Osteocyte (in vitro differentiated cells): ENCODE measurements around the gene PPFIA1. TPM values are rescaled to one million over a fixed set of nuclear protein-coding genes. Genes with fewer than 3 reads are reported as not detected.

Source experiments
- DNase-seq: peaks from one replicate; pipeline ENCODE4 v3.0.0; 2021; ENCODE audit warnings: mixed read lengths; ENCODE audit not compliant: unreplicated experiment; ENCODE audit errors: extremely low spot score
- H3K27ac Mint-ChIP-seq: one replicate; pipeline ENCODE4 v1.8.0; 2021; ENCODE audit warnings: mild to moderate bottlenecking, mixed read lengths; ENCODE audit not compliant: unreplicated experiment
- H3K27me3 Mint-ChIP-seq: one replicate; pipeline ENCODE4 v1.8.0; 2021; ENCODE audit warnings: mixed read lengths; ENCODE audit not compliant: unreplicated experiment
- H3K36me3 Mint-ChIP-seq: one replicate; pipeline ENCODE4 v1.8.0; 2021; ENCODE audit warnings: mixed read lengths; ENCODE audit not compliant: unreplicated experiment
- H3K4me1 Mint-ChIP-seq: one replicate; pipeline ENCODE4 v1.8.0; 2021; ENCODE audit warnings: mixed read lengths; ENCODE audit not compliant: unreplicated experiment
- H3K4me3 Mint-ChIP-seq: one replicate; pipeline ENCODE4 v1.8.0; 2021; ENCODE audit warnings: mild to moderate bottlenecking, moderate library complexity, mixed read lengths; ENCODE audit not compliant: unreplicated experiment
- H3K9me3 Mint-ChIP-seq: one replicate; pipeline ENCODE4 v1.8.0; 2021; ENCODE audit warnings: mixed read lengths; ENCODE audit not compliant: unreplicated experiment
- CTCF ChIP-seq: fragments of 200-600 bp; sonication (generic); IDR thresholded peaks from 2 replicates; pipeline ENCODE4 v1.5.0; 2021; ENCODE audit warnings: antibody characterized with exemption, mild to moderate bottlenecking, moderate library complexity
- long read RNA-seq: library from polyadenylated mRNA; unstranded; transcript quantifications from one replicate; pipeline ENCODE4 v2.0.0, GENCODE V29; 2021
- total RNA-seq: library from RNA; stranded (reverse); gene quantifications from 2 replicates; pipeline ENCODE4 v1.2.1, GENCODE V29; 2021

Gene PPFIA1
- total RNA-seq: 63.1 and 70.4 TPM in 2 replicates
- long read RNA-seq, partial matches to known transcripts: 13 of 21 reads
- long read RNA-seq, other reads (novel, unspliced or antisense): 7 of 21 reads

DNA sequence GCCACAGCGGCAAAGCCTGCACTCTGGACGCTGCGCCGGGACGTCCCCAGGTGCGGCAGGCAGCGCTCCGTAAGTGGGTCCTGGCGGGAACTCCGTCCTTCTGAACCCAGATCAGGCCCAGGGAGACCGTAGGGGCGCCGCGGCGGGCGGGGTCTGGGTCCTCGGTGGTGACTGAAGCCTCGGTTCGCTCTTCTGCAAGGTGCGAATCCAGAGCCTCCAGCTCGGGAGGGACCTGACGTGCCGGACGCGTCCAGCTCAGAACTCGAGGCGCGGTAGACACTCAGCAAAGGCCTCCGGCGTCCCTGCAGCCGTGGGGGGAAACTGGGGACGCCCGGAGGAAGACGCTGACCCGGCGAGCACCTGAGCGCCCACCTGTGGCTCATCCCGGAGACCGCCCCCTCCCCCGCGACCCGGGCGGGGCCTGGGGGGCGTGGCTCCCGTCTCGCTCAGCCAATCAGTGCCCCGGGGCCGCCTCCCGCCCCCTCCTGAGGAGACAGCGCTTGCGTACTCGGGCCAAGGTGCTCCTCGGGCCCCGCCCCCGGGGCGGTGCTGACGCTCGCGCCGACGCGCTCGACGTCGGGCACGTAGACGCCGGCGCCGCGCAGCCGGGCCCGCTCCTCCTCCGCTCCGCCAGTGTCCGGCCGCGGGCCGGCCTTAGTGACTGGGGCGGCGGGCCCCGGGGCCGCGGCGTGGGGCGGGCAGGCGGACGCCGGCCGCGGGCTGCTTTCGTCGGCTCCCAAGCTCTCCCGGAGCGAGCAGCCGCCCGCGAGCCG lies at the start of gene PPFIA1:
Gene PPFIA1, plus strand, starts transcription at position 587 of the 773 bp plus-strand sequence. CDS start 1,483 bp downstream, outside the sequence.
- peak; percentile 98 for DNase-seq
- Mint-ChIP-seq H3K9me3 (no peaks in the 10 kb centered on the region), H3K4me3 (peak within 1 kb of the TSS; percentile 97), H3K36me3 (peaks cover 18% of the 10 kb centered on the region), H3K27me3 (peaks cover 14% of the 10 kb centered on the region), H3K27ac (peak within 1 kb of the TSS; percentile 92), H3K4me1 (peaks cover 26% of the 10 kb centered on the region)
- TF ChIP-seq CTCF: no peak

DNA sequence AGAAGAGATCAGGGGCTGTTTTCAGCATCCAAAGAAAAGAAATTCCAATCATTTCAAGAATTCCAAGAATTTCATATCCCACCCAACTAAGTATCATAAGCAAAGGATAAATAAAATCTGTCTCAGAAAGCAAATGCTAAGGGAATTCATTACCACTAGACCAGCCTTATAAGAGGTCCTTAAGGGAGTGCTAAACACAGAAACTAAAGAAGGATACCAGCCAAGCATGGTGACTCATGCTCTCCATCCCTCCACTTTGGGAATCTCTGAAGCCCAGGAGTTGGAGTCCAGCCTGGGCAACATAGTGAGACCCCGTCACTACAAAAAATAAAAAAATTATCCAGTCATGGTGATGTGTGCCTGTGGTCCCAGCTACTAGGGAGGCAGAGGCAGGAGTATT lies 49.6 kb upstream of the PPFIA1 start:
- Mint-ChIP-seq H3K9me3 (no peaks in the 10 kb centered on the region), H3K27me3 (peaks cover 6% of the 10 kb centered on the region), H3K4me1 (peaks cover 3% of the 10 kb centered on the region), H3K36me3 (no peaks in the 10 kb centered on the region), H3K4me3 (no peak overlapping the region), H3K27ac (no peak overlapping the region)
- DNase-seq: no peak
- no peak for TF ChIP-seq CTCF

DNA sequence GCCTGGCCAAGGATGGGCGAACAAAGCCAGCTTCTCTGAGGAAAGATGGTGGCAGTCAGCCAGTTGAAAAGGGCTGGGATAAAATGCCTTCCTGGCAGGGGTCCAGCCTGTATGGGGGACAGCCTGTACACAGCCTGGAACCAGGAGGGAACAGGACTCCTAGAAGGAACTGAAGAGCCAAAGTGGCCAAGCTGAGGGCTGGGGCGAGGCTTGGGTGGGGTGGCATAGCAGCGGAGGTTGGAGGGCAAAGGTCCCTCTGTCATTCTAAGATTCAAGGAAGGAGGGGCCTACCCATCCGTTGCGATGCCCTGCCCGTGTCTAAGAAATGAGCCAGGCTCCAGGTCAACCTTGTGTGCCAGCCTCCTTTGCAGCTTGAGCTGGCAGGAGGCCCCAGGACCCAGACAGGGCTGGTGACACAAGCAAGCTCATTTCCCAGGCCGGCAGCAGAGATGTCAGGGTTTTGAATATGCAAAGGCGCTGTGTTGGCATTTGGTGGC lies 44.8 kb upstream of the PPFIA1 start:
- no peaks in the 10 kb centered on the region for H3K9me3 Mint-ChIP-seq
- no peak for DNase-seq
- peaks cover 6% of the 10 kb centered on the region for H3K27me3 Mint-ChIP-seq
- no peak overlapping the region for H3K4me3 Mint-ChIP-seq
- no peaks in the 10 kb centered on the region for H3K36me3 Mint-ChIP-seq
- H3K27ac Mint-ChIP-seq: no peak overlapping the region
- no peak for TF ChIP-seq CTCF
- peaks cover 12% of the 10 kb centered on the region for H3K4me1 Mint-ChIP-seq

- H3K4me3 Mint-ChIP-seq: no peak overlapping the region
- H3K27me3 Mint-ChIP-seq: peaks cover 6% of the 10 kb centered on the region
- H3K36me3 Mint-ChIP-seq: no peaks in the 10 kb centered on the region
- H3K27ac Mint-ChIP-seq: no peak overlapping the region
- no peak for TF ChIP-seq CTCF
- no peak for DNase-seq
- peaks cover 11% of the 10 kb centered on the region for H3K4me1 Mint-ChIP-seq
- H3K9me3 Mint-ChIP-seq: no peaks in the 10 kb centered on the region
Measured at GRCh38 chr11:70226183-70226582, 44.3 kb upstream of the PPFIA1 start.

DNA sequence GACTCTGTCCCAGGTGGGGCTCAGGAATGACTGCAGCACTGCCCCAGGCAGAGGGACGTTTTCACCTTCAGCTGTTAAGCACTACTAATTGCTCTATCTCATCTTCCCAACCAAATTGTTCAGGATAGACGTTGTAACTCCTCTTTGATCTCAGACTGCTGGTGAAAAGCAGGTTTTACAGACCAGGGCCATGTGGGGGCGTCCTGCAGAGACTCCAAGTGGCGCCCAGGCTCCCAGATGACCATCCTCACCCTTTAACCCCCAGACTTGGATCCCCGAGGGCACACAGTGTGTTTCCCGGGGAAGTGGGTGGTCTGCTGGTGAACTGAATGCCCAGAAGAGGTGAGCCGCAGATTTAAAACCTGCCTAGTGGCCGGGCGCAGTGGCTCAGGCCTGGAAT lies 43.5 kb upstream of the PPFIA1 start:
- Mint-ChIP-seq H3K27me3 (peaks cover 6% of the 10 kb centered on the region), H3K36me3 (no peaks in the 10 kb centered on the region), H3K4me1 (peaks cover 11% of the 10 kb centered on the region), H3K4me3 (no peak overlapping the region), H3K27ac (no peak overlapping the region), H3K9me3 (no peaks in the 10 kb centered on the region)
- no peak for TF ChIP-seq CTCF
- no peak for DNase-seq
